NCI-H226 (cell line): ENCODE data around the gene NTF3.

Source experiments
- DNase-seq: peaks from one replicate; pipeline ENCODE4 v3.0.0-alpha.2; 2015

Gene NTF3

DNA sequence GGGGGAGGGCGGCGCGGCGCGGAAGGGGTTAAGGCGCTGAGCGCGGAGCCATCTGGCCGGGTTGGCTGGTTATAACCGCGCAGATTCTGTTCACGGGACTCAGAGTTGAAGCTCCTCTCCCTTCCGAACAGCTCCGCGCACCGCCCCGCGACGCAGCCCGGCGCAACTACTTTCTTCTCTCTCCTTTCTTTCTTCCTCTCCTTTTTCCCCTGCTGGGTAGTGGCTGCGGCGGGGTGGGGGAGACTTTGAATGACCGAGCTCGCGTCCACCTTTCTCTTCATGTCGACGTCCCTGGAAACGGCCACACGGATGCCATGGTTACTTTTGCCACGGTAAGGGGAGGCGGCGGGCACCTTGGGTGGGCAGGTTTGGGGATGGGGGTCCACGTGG, at the start of gene NTF3:
Gene NTF3 (plus strand): TSS at position 98 of the 390 bp plus-strand sequence. CDS start 217 bp downstream, at position 315.
- DNase-seq, result no peak

DNA sequence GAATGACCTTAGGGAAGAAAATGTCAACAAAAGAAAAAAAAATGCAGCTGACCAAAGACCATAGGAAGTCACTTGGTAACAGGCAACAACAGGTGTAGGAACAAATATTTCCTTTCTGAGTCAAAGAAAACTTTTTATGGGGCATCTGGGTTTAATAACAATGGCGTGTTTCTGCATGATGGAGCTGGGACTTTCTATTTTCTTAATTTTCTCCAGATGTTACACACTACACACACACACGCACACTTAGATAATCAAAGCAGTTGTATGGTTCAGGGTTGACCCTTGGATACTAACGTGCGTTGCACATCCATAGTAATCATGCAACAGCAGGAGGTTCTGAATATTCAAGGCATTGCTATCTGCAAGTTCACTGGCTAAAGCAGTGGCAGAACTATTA, 47.9 kb upstream of the NTF3 start:
- no peak for DNase-seq

DNA sequence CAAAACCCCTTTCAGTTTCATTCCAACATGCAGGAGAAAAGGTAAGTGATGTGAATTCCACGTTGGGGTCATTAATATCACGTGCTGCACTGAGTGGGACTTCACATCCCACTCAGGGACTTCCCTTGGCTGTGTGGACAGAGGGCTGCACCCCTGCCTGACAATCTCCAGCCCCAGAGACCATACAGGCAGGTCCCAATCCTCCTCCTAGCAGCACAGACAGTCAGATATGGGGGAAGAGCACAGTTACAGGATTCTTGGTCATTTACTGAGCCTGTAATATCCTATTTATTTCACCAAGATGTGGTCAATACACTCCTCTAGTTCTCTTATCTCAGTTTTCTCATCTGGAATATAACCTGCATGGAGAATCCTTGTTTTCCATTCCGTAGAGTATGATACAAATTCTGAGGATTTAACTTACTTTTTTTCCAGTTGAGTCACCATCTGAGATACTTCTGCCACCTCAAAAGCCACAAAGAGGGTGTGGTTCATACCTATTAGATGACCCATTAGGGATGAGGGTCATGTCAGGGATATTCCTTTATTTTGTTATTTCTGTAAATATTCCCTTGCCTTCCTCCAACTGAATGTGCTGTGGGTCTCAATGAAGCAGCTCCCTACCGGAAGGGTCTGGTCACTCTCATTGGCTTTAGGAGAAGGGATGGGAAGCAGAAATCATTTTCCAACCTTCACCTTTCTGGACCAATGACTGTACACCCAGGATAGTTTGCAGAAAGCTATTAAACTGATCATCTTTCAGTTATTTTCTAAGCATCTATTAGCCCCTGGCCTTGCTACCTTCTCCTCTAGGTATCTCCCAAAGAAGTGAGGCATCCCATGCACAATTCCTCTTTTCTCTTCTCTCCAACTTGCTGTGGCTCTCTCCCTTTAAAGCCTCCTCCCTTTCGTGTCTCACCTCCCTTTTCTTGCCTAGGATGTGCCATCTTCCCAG, 43.0 kb upstream of the NTF3 start:
- DNase-seq, result no peak

DNA sequence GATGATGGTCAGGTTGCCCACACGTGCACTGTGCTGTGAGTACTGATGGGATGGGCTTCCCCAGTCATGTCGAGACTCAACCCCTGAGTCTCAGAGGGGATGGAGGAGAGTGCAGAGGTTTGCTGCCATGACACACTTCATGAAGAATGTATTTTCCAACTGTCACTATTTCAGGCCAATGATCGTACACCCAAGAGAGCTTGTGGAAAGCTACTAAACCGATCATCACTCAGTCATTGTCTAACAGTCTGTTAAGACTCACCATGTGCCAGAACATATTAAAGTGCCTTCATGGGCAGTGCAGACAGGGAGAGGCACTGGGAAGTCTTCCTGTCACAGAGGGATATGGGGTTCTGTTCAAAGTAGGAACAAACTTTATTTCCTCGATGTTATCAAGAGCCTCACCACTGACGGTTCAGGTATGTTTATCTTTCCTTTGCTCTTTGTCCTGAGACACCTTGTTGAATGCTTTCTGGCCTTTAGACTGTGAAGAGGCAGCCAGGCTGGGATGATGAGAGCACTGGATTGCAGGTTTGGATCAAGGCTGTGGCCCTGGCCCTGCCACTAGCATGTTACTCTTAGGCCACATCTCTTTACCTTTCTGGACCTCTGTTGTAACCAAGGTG, 41.6 kb upstream of the NTF3 start:
- no peak for DNase-seq

GRCh38 chr12:5391653-5392052, 40.3 kb upstream of the NTF3 start:
- no peak for DNase-seq

DNA sequence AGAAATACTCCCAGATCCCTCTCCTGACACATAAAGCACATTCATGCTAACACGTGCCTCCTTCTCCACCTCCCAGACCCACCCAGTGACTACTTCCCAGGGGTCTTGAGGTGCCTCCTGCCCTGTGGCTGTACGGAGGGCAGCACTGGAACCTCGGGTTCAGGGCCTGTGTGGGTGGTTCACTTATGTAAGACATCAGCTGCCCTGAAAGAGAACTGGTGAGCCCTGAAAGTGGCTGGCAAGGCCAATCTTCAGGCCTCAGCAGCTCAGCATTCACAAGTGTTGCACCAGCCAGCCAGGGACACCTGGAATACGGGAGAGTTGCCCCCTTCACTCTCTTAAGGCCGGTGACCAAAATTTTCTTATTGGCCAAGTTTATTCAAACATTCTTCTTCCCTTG, 38.9 kb upstream of the NTF3 start:
- no peak for DNase-seq

GRCh38 chr12:5395443-5396271, 36.3 kb upstream of the NTF3 start:
- no peak for DNase-seq

- DNase-seq, result no peak
Measured at GRCh38 chr12:5396541-5396940, 35.4 kb upstream of the NTF3 start.

GRCh38 chr12:5399266-5399665, 32.6 kb upstream of the NTF3 start:
- DNase-seq, result no peak

- no peak for DNase-seq
Measured at GRCh38 chr12:5402009-5402935, 29.6 kb upstream of the NTF3 start.

DNA sequence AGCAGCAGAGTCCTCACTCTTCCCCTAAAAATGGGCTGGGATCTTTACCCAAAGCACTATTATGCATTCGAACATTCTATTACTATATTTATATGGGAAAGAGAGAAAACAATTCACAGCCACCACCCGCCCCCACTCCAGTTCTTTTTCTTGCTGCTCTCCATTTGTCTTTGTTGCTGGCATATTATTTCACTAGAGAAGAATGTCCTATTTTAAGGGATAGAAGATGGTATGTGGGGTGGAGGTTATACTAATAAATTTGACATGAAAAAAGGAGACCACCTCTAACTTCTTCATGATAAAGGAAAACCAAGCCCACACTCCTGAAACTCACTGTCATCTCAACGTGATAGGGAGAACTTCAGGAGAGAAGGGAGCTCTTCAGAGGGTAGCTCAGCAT, 28.5 kb upstream of the NTF3 start:
- no peak for DNase-seq

DNA sequence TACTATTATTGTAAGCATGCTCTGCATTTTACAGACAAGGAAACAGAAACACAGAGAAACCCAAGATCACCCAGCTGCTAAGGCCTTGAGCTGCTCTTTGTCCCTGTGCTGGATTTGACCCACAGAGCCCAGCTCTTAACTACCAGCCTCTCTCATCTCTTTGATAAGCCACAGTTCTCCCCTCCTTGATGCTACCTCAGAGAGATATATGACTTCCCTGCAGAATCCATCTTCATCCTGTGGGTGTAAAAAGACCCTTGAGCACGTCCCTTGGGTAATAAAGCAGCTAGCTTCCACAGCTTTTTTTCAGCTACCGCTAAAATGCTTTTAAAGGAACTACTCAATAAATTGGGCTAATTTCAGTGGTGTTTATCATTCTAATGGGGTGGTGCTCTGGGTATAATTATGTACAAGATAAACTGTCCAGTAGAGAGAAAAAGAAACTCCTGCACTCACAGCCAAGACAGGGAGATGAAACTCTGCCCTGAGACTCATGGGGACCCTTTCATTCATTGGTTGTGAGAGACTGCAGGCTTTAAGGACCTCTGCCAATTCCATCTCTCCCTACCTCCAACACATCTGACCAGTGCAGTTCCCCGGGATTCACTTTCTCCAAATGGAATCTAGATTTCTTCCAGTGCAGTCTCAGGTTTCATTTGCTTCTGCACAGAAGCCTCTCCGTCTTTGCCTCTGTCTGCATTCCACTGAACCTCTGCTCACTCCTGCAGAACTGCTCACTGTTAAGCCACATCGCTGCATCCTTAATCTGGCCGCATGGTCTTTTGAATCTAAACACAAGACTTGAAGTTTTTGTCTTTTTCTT, 24.7 kb upstream of the NTF3 start:
- DNase-seq, result no peak

- no peak for DNase-seq
Measured at GRCh38 chr12:5409619-5410018, 22.3 kb upstream of the NTF3 start.

GRCh38 chr12:5416571-5416970, 15.3 kb upstream of the NTF3 start:
- no peak for DNase-seq

- no peak for DNase-seq
Measured at GRCh38 chr12:5417500-5417899, 14.4 kb upstream of the NTF3 start.

GRCh38 chr12:5428332-5429221, 3.3 kb upstream of the NTF3 start:
- no peak for DNase-seq

DNA sequence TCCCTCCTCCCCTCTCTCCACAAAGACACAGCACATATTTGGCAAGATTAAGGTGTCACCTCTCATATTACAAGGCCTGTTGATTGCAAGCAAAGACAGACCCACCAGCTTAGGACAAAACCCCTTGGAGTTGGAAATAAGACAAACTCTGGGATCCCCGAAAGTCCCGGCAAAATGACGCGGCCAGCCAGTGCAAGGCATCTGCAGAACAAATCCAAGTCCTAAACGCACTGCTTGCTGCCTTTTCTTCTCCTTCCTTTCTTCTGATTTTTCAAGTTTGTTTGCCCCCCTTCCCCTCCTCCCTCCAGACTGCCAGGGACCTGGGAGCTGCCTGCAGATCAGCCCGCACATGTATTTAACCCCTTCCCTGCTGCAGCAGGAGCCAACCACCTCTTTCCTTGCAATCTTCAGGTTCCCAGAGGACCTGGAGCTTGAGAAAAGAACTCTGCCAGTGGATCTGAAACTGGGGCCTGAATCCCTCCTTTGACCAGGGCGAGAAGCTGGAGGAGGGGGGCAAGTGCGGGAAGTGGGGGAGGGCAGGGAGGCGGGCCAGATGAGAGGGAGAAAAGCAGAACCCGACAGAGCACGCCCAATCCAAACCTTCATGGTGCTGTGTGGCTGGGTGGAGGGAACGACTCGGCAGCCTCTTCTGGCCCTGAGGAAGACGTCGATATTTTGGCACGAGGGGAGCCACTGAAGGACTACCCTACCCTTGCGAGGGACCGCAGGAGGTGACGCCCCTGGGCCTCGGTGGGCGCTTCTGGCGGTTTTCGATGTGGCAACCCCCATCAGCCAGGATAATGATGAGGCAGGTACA, 2.0 kb upstream of the NTF3 start:
- DNase-seq, result no peak

GRCh38 chr12:5430641-5431603, 986 bp upstream of the NTF3 start:
- no peak for DNase-seq
